Measurements from ENCODE around the gene VSTM1.

GRCh38 chr19:54100561-54100960 is 36.9 kb upstream of the VSTM1 start, which contains the start of gene OSCAR:
- TF ChIP-seq CTCF (IDR thresholded peaks at IDR 0.05) = no peak
- TF ChIP-seq POLR2A (IDR thresholded peaks at IDR 0.05) = no peak
